Neuronal stem cell (in vitro differentiated cells): Measurements from ENCODE around the gene TAF13.

ENCODE experiments used
- DNase-seq: peaks from one replicate; pipeline ENCODE4 v3.0.0-alpha.2; 2013; ENCODE audit warnings: low spot score
- H2AFZ ChIP-seq: one replicate; pipeline ENCODE4 v1.6.1; 2013; ENCODE audit warnings: mild to moderate bottlenecking, low read length, inconsistent platforms
- H2AK5ac ChIP-seq: 2 replicates; pipeline ENCODE4 v1.6.1; 2013; ENCODE audit warnings: low read depth, mild to moderate bottlenecking, inconsistent platforms, low read length, moderate library complexity, mixed read lengths
- H2BK120ac ChIP-seq: 2 replicates; pipeline ENCODE4 v1.6.1; 2013; ENCODE audit warnings: low read depth, mild to moderate bottlenecking, inconsistent platforms, low read length, moderate library complexity, mixed read lengths
- H2BK12ac ChIP-seq: one replicate; pipeline ENCODE4 v1.6.1; 2013; ENCODE audit warnings: low read length, inconsistent platforms
- H2BK15ac ChIP-seq: 2 replicates; pipeline ENCODE4 v1.6.1; 2013; ENCODE audit warnings: mild to moderate bottlenecking, low read length, inconsistent platforms, mixed read lengths
- H2BK5ac ChIP-seq: one replicate; pipeline ENCODE4 v1.6.1; 2013; ENCODE audit warnings: inconsistent platforms, mild to moderate bottlenecking, low read length, moderate library complexity
- H3K14ac ChIP-seq: one replicate; pipeline ENCODE4 v1.6.1; 2013; ENCODE audit warnings: low read length, inconsistent platforms
- H3K18ac ChIP-seq: 2 replicates; pipeline ENCODE4 v1.6.1; 2013; ENCODE audit warnings: low read length, inconsistent platforms
- H3K23ac ChIP-seq: 2 replicates; pipeline ENCODE4 v1.6.1; 2013; ENCODE audit warnings: low read depth, mild to moderate bottlenecking, mixed read lengths, low read length, inconsistent platforms; ENCODE audit not compliant: poor library complexity
- H3K27ac ChIP-seq: replicated peaks from 3 replicates; pipeline ENCODE4 v1.5.1; 2013; ENCODE audit warnings: low read length, inconsistent platforms
- H3K27me3 ChIP-seq, 3 experiments: 2 replicates each; pipeline ENCODE4 v1.6.1; 2013; ENCODE audit warnings: low read length in 3 of 3, mild to moderate bottlenecking in 2 of 3, inconsistent platforms in 1 of 3, low read depth in 1 of 3, mixed read lengths in 1 of 3, moderate library complexity in 1 of 3; ENCODE audit not compliant: control insufficient read depth in 3 of 3, insufficient read depth in 3 of 3
- H3K36me3 ChIP-seq, 2 donors: replicated peaks in 1 of 2; 2 replicates each; pipeline ENCODE4 v1.6.1; 2013; ENCODE audit warnings: low read length in 2 of 2; ENCODE audit not compliant: control insufficient read depth in 2 of 2, insufficient read depth in 2 of 2
- H3K4ac ChIP-seq: 2 replicates; pipeline ENCODE4 v1.6.1; 2013; ENCODE audit warnings: inconsistent platforms, mild to moderate bottlenecking, low read length, moderate library complexity
- H3K4me1 ChIP-seq, 2 donors: 1 replicate in 1 of 2; 2 replicates in 1 of 2; pipeline ENCODE4 v1.6.1; 2013; ENCODE audit warnings: low read length in 2 of 2, low read depth in 1 of 2; ENCODE audit not compliant: control insufficient read depth in 2 of 2, insufficient read depth in 1 of 2
- H3K4me2 ChIP-seq: one replicate; pipeline ENCODE4 v1.6.1; 2013; ENCODE audit warnings: mild to moderate bottlenecking, low read length, inconsistent platforms; ENCODE audit not compliant: insufficient read depth, poor library complexity, severe bottlenecking
- H3K4me3 ChIP-seq, 2 donors: 2 replicates each; pipeline ENCODE4 v1.5.1; 2013; ENCODE audit warnings: low read length in 2 of 2, mild to moderate bottlenecking in 2 of 2, inconsistent platforms in 1 of 2, moderate library complexity in 1 of 2
- H3K79me1 ChIP-seq: one replicate; pipeline ENCODE4 v1.6.1; 2013; ENCODE audit warnings: low read depth, mild to moderate bottlenecking, inconsistent platforms, low read length, moderate library complexity
- H3K9ac ChIP-seq: one replicate; pipeline ENCODE4 v1.6.1; 2013; ENCODE audit warnings: mild to moderate bottlenecking, low read depth, low read length, inconsistent platforms; ENCODE audit not compliant: poor library complexity
- H3K9me3 ChIP-seq, 2 donors: replicated peaks in 1 of 2; 2 replicates each; pipeline versions ENCODE3 to v1.6.1; 2013; ENCODE audit warnings: low read length in 2 of 2, mild to moderate bottlenecking in 2 of 2, inconsistent platforms in 1 of 2, low read depth in 1 of 2, mixed read lengths in 1 of 2, moderate library complexity in 1 of 2; ENCODE audit not compliant: control insufficient read depth in 2 of 2, insufficient read depth in 1 of 2
- H4K8ac ChIP-seq: one replicate; pipeline ENCODE4 v1.6.1; 2013; ENCODE audit warnings: low read depth, mild to moderate bottlenecking, inconsistent platforms, low read length, moderate library complexity
- H4K91ac ChIP-seq: one replicate; pipeline ENCODE4 v1.6.1; 2013; ENCODE audit warnings: low read length, low read depth, mild to moderate bottlenecking, inconsistent platforms; ENCODE audit not compliant: poor library complexity
- WGBS, 2 donors: extraction: QIAGEN DNeasy Blood & Tissue Kit; methylation state at CpG; one replicate each; pipeline ENCODE4 v1.1.7; 2013; ENCODE audit warnings: missing lambda C conversion rate in 2 of 2, mixed read lengths in 1 of 2; ENCODE audit not compliant: insufficient read length in 2 of 2, insufficient replicate concordance in 1 of 2; ENCODE audit errors: extremely low coverage in 2 of 2; 5-methylcytosine and 5-hydroxymethylcytosine counted together

The TAF13 gene

DNA sequence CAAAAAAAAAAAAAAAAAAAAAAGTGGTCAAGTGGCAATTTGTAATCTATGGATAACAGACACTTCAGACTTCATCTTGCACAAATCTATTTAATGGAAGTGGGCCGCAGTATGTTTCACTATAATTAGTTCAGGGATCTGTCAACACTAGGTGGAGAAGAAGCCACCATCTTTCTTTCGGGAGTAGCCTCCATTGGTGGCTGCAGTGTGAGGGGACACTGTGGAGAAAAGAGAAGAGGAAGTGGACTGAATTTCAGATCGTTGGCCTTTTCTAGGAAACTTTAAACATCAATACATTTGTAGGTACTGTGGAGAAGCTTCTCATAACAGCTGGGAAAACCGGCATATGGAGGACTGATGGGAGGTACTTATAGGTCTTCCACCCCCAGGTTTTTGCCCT, 30.1 kb upstream of the TAF13 start:
- H3K9ac ChIP-seq, result no peak overlapping the region
- peaks cover 0 to 28% of the 10 kb centered on the region in 2 donors for H3K36me3 ChIP-seq
- no peak overlapping the region for H4K8ac ChIP-seq
- no peak overlapping the region for H2AK5ac ChIP-seq
- H3K4me3 ChIP-seq, result no peak overlapping the region
- H3K27ac ChIP-seq, result no peak overlapping the region
- no peak overlapping the region for H3K4me2 ChIP-seq
- H3K27me3 ChIP-seq, result no peaks in the 10 kb centered on the region
- H3K4me1 ChIP-seq, result no peaks in the 10 kb centered on the region
- no CpG with 5 or more reads among the region's 4 CpGs for WGBS, 2 donors
- H2BK120ac ChIP-seq, result no peak overlapping the region
- no peak overlapping the region for H3K14ac ChIP-seq
- no peaks in the 10 kb centered on the region for H3K9me3 ChIP-seq
- H3K23ac ChIP-seq, result no peak overlapping the region
- no peak overlapping the region for H3K4ac ChIP-seq
- H2BK15ac ChIP-seq, result no peak overlapping the region
- H3K18ac ChIP-seq, result no peak overlapping the region
- peaks cover 2% of the 10 kb centered on the region for H3K79me1 ChIP-seq
- H2BK12ac ChIP-seq, result no peak overlapping the region
- no peak for DNase-seq
- H2BK5ac ChIP-seq, result no peak overlapping the region
- H2AFZ ChIP-seq, result no peak overlapping the region
- no peak overlapping the region for H4K91ac ChIP-seq

DNA sequence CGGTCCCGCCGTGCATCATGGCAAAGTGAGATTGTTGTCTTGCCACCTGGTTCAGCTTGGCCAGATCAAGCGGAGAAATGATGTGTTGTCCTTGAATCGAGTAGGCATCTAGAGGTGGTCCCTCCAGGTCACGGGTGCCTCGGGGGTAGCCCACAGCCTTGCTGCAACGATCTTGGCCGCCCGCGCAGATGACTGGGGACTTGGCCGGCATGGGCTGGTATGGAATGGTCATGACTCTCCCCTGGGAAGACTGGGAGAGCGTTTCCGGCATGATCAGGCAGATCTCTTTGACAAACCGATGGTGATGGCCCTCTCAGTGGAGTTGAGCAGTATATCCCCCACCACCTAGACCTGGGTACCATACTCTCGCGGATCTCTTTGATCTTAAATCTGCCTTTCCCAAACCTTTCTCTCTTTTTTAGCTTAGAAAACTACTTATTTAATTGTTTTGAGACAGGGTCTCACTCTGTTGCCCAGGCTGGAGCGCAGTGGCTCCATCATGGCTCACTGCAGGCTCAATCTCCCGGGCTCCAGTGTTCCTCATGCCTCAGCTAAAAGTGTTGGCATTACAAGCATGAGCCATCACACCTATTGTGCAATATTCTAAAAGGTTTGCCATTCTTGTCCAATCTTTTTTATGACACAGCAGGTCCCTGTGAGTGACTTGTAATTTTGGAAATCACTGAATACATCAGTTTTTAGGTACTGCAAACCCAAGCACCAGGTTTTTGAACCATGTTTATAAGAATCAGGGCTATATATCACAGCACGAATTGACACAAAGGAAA, 28.8 kb upstream of the TAF13 start:
- no CpG with 5 or more reads among the region's 20 CpGs for WGBS, 2 donors

DNA sequence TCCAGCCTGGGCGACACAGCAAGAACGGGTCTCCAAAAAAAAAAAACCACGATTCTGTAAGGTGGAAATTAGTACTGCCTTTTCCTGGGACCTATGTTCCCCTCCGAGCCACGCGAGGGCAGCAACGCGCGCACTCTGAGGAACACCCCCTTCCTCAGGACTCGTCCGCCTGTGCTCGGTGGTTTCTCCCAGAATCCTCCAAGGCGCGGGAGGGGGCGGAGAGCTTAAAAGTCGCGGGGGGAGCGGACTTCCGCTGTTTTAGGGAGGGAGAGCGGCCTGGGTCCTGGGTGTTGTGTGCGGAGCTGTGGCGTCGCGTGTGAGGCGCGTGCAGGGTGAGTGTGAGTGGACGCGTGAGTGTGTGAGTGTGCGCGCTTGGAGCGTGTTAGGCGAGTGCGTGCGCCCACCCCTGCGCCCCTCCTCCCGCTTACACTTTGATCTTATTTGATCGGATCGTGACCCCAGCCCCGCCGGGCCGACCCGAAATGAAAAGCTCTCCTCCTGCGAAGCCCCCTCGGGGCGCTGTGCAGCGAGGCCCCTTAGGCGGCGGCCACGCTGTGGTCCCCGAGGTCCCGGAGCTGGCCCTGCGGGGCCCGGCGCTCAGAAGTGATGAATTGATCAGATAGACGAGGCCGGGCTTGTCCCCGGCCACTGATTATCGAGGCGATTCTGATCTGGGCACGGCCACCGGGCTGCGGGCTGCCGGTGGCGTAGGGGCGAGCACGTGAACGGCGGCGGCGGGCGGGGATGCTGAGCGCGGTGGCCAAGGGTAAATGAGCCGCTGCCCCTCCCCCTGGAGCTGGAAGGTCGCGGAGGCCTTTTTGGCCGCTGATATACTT, 24.4 kb upstream of the TAF13 start:
- no CpG with 5 or more reads among the region's 77 CpGs for WGBS, 2 donors
- peaks cover 7% of the 10 kb centered on the region for H3K79me1 ChIP-seq
- H2BK12ac ChIP-seq, result no peak overlapping the region

More for the DNA sequence above, 28.8 kb upstream of the TAF13 start:
- H2AFZ ChIP-seq, result no peak overlapping the region
- H3K4ac ChIP-seq, result no peak overlapping the region
- H3K9me3 ChIP-seq, result no peaks in the 10 kb centered on the region
- DNase-seq, result no peak
- no peak overlapping the region for H2BK15ac ChIP-seq
- no peak overlapping the region for H2BK12ac ChIP-seq
- H3K79me1 ChIP-seq, result peaks cover 7% of the 10 kb centered on the region
- H3K4me1 ChIP-seq, result peaks cover 2 to 6% of the 10 kb centered on the region in 2 donors
- H3K36me3 ChIP-seq, result peaks cover 0 to 28% of the 10 kb centered on the region in 2 donors
- no peak overlapping the region for H4K91ac ChIP-seq
- H3K9ac ChIP-seq, result no peak overlapping the region
- no peak overlapping the region for H3K4me3 ChIP-seq
- H4K8ac ChIP-seq, result no peak overlapping the region
- H3K4me2 ChIP-seq, result no peak overlapping the region
- H2AK5ac ChIP-seq, result peak overlapping the region; percentile 75
- H3K18ac ChIP-seq, result no peak overlapping the region
- no peak overlapping the region for H3K27ac ChIP-seq
- H3K14ac ChIP-seq, result no peak overlapping the region
- no peak overlapping the region for H2BK5ac ChIP-seq
- H3K23ac ChIP-seq, result peak overlapping the region; percentile 91
- H2BK120ac ChIP-seq, result no peak overlapping the region
- no peaks in the 10 kb centered on the region for H3K27me3 ChIP-seq

DNA sequence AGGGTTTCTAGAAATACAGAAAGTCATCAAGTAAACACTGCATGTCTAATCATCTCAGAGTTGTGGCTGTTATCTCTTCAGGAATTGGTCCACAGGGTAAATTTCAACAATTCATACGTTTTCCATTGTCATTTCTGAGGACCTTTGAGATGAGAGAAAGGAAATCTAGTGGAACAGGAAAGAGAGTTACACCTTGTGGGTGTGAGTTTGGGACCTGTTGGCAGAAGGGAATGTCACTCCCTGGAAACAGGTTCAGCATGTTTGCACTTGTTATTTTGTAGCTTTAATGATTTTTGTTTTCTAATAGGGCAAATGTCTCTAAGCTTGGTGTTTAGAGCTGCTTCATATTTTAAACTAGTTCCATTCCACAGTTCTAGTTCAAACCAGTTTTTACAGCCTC, 20.3 kb upstream of the TAF13 start:
- Histone ChIP-seq H4K8ac (no peak overlapping the region), H3K4me1 (peaks cover 6 to 9% of the 10 kb centered on the region in 2 donors), H2AFZ (no peak overlapping the region), H4K91ac (no peak overlapping the region), H3K79me1 (peaks cover 5% of the 10 kb centered on the region), H2AK5ac (no peak overlapping the region), H3K4me3 (no peak overlapping the region), H3K36me3 (peaks cover 5 to 38% of the 10 kb centered on the region in 2 donors), H3K4ac (no peak overlapping the region), H3K18ac (no peak overlapping the region), H2BK5ac (no peak overlapping the region), H3K14ac (no peak overlapping the region), H3K4me2 (no peak overlapping the region), H2BK120ac (no peak overlapping the region), H2BK12ac (no peak overlapping the region), H3K9ac (no peak overlapping the region), H3K27ac (no peak overlapping the region), H3K9me3 (no peaks in the 10 kb centered on the region), H2BK15ac (no peak overlapping the region), H3K23ac (no peak overlapping the region), H3K27me3 (no peaks in the 10 kb centered on the region)
- no peak for DNase-seq
- WGBS, 2 donors, result no CpG with 5 or more reads among the region's 1 CpG

More for the DNA sequence above, 24.4 kb upstream of the TAF13 start:
- Histone ChIP-seq H3K4ac (peak overlapping the region; percentile 97), H3K18ac (peak overlapping the region; percentile 98), H3K27ac (peak overlapping the region; percentile 94), H2BK120ac (peak overlapping the region; percentile 87), H2AFZ (peak overlapping the region; percentile 91), H2BK15ac (peak overlapping the region; percentile 75), H2BK5ac (peak overlapping the region; percentile 93), H3K23ac (peak overlapping the region; percentile 100), H3K36me3 (peaks cover 0 to 41% of the 10 kb centered on the region in 2 donors), H2AK5ac (peak overlapping the region; percentile 95), H3K4me1 (peaks cover 2 to 6% of the 10 kb centered on the region in 2 donors), H3K9me3 (no peaks in the 10 kb centered on the region), H4K91ac (no peak overlapping the region), H3K27me3 (no peaks in the 10 kb centered on the region), H3K4me3 (peak overlapping the region; percentile 97 to 99), H3K14ac (peak overlapping the region; percentile 98), H3K4me2 (peak overlapping the region; percentile 77), H3K9ac (peak overlapping the region; percentile 100), H4K8ac (peak overlapping the region; percentile 43)
- DNase-seq, result peak; percentile 96
